ENCODE data around the gene BCL6. TPM values are rescaled to one million over a fixed set of nuclear protein-coding genes. Genes with fewer than 3 reads are reported as not detected.

Gene BCL6
- total and polyA plus RNA-seq, 2 experiments from 2014 or later, result 2.6 to 5.9 TPM

GRCh38 chr3:187794731-187795130, 49.5 kb upstream of the BCL6 start (continued):
- TF ChIP-seq REST (IDR thresholded peaks at IDR 0.05; ENCODE audit: unreplicated experiment), result no peak
- TF ChIP-seq POLR2AphosphoS5 (IDR thresholded peaks at IDR 0.05; ENCODE audit: low read depth), result no peak
- no peak for TF ChIP-seq ZNF114 (CRISPR knock-in tag; IDR thresholded peaks at IDR 0.05)
- TF ChIP-seq CREB1 (CRISPR knock-in tag; IDR thresholded peaks at IDR 0.05; ENCODE audit: low read depth), result no peak
- no peak for TF ChIP-seq EZH2 (IDR thresholded peaks at IDR 0.05; ENCODE audit: low read depth, unreplicated experiment)
- TF ChIP-seq JUNB (IDR thresholded peaks at IDR 0.05; ENCODE audit: unreplicated experiment), result no peak
- TF ChIP-seq CTCF (conservative IDR thresholded peaks at IDR 0.05; ENCODE audit: low read depth in 2 of 2), result no peak

- no peak overlapping the region for H3K4me2 ChIP-seq
- H4K20me1 ChIP-seq (replicated peaks; ENCODE audit: insufficient read depth), result no peaks in the 10 kb centered on the region
- H3K36me3 ChIP-seq (ENCODE audit: insufficient read depth), result no peaks in the 10 kb centered on the region
- no peaks in the 10 kb centered on the region for H3K79me2 ChIP-seq (replicated peaks; ENCODE audit: insufficient read depth)
- no peak overlapping the region for H2AFZ ChIP-seq
- Mint-ChIP-seq H3K9me3 (peaks cover 4% of the 10 kb centered on the region; the same call in 2 of the 3 replicates), H3K4me3 (no peak overlapping the region), H3K4me1 (peaks cover 2% of the 10 kb centered on the region; the same call in 2 of the 3 replicates), H3K27me3 (ENCODE audit: insufficient read depth, low read depth, poor library complexity) (peaks cover 3% of the 10 kb centered on the region), H3K36me3 (ENCODE audit: low read depth) (peaks cover 1% of the 10 kb centered on the region; the same call in 2 of the 3 replicates), H3K27ac (no peak overlapping the region)
- H3K4me3 ChIP-seq, result no peak overlapping the region
- no peak overlapping the region for H3K27ac ChIP-seq (ENCODE audit: low read depth)
- H3K9me2 ChIP-seq (ENCODE audit: insufficient read depth), result no peaks in the 10 kb centered on the region
- ATAC-seq (no peak), DNase-seq (ENCODE audit: low spot score) (no peak)
- no peaks in the 10 kb centered on the region for H3F3A ChIP-seq (replicated peaks; ENCODE audit: low read depth)
- H3K27me3 ChIP-seq (ENCODE audit: insufficient read depth), result no peaks in the 10 kb centered on the region
- H3K4me1 ChIP-seq (ENCODE audit: insufficient read depth), result no peaks in the 10 kb centered on the region; the same call in 1 of the 2 replicates
- no peak for TF ChIP-seq ZNF462 (CRISPR knock-in tag; IDR thresholded peaks at IDR 0.05)
- TF ChIP-seq ZNF331 (CRISPR knock-in tag; IDR thresholded peaks at IDR 0.05; ENCODE audit: low read depth), result no peak
- no peak for TF ChIP-seq CREB1 (CRISPR knock-in tag; IDR thresholded peaks at IDR 0.05; ENCODE audit: low read depth)
- no peak for TF ChIP-seq JUNB (IDR thresholded peaks at IDR 0.05; ENCODE audit: unreplicated experiment)
- no peak for TF ChIP-seq ZNF114 (CRISPR knock-in tag; IDR thresholded peaks at IDR 0.05)
- no peak for TF ChIP-seq POLR2AphosphoS5 (IDR thresholded peaks at IDR 0.05; ENCODE audit: low read depth)
- no peak for TF ChIP-seq CTCF (conservative IDR thresholded peaks at IDR 0.05; ENCODE audit: low read depth in 2 of 2)
These were observed 48.4 kb upstream of the BCL6 start for GRCh38 chr3:187793618-187794017.
